22Rv1 (cell line): Measurements from ENCODE around the gene RAB3A.

Experiments used
- H3K27ac ChIP-seq: fragments of 450-650 bp; 2 replicates; pipeline ENCODE4 v1.5.1; 2017
- CTCF ChIP-seq: fragments of 450-650 bp; IDR thresholded peaks from 2 replicates; pipeline ENCODE4 v1.5.1; 2017; ENCODE audit warnings: mild to moderate bottlenecking
- ZFX ChIP-seq: fragments of 450-650 bp; IDR thresholded peaks from 2 replicates; pipeline ENCODE4 v1.6.1; 2017; ENCODE audit warnings: antibody characterized with exemption, borderline replicate concordance

Gene RAB3A

GRCh38 chr19:18173054-18173571, 30.7 kb downstream of the RAB3A start:
- TF ChIP-seq CTCF (no peak), ZFX (no peak)
- peak overlapping the region; percentile 55 for H3K27ac ChIP-seq

GRCh38 chr19:18172331-18173053, 31.4 kb downstream of the RAB3A start:
- H3K27ac ChIP-seq: 0 out of 2 replicates have a peak overlapping the region, but pooled peaks have one; percentile 8
- no peak for TF ChIP-seq ZFX
- no peak for TF ChIP-seq CTCF

GRCh38 chr19:18171605-18172327, 32.1 kb downstream of the RAB3A start:
- TF ChIP-seq CTCF: no peak
- no peak for TF ChIP-seq ZFX
- peak overlapping the region; percentile 36; the same call in 1 of the 2 replicates for H3K27ac ChIP-seq

GRCh38 chr19:18170714-18171255, 33.1 kb downstream of the RAB3A start:
- no peak for TF ChIP-seq ZFX
- TF ChIP-seq CTCF: no peak
- H3K27ac ChIP-seq: peak overlapping the region; percentile 36

- TF ChIP-seq ZFX: no peak
These were observed 35.0 kb downstream of the RAB3A start for GRCh38 chr19:18168673-18169381.

GRCh38 chr19:18167975-18168645, 35.7 kb downstream of the RAB3A start:
- no peak overlapping the region for H3K27ac ChIP-seq
- TF ChIP-seq CTCF (peak; percentile 86), ZFX (no peak)

More at GRCh38 chr19:18168673-18169381, 35.0 kb downstream of the RAB3A start:
- no peak overlapping the region for H3K27ac ChIP-seq

- H3K27ac ChIP-seq: no peak overlapping the region
These were observed 36.8 kb downstream of the RAB3A start for GRCh38 chr19:18167011-18167410.

More at GRCh38 chr19:18167011-18167410, 36.8 kb downstream of the RAB3A start:
- TF ChIP-seq CTCF (no peak), ZFX (no peak)
